Thoracic aorta (tissue), 2 donors: ENCODE results near the gene ABCB1. TPM values are rescaled to one million over a fixed set of nuclear protein-coding genes. Genes with fewer than 3 reads are reported as not detected.

ENCODE experiments used
- ATAC-seq: fragments of 150-250 bp; one replicate; pipeline ENCODE4 v1.8.0; 2017; ENCODE audit warnings: low read depth; ENCODE audit not compliant: insufficient number of reproducible peaks, low FRiP score
- DNase-seq: peaks from one replicate; pipeline ENCODE4 v3.0.0-alpha.2; 2020; ENCODE audit warnings: low spot score
- H3K27ac ChIP-seq, 2 donors: fragments of 200-600 bp; sonication (generic); 1 replicate in 1 of 2; 2 replicates in 1 of 2; pipeline ENCODE4 v1.5.1; 2016; ENCODE audit warnings: mild to moderate bottlenecking in 2 of 2, moderate library complexity in 2 of 2
- H3K27me3 ChIP-seq: fragments of 200-600 bp; sonication (generic); replicated peaks from 2 replicates; pipeline ENCODE4 v1.6.0; 2016; ENCODE audit warnings: mild to moderate bottlenecking; ENCODE audit not compliant: insufficient read depth
- H3K36me3 ChIP-seq: fragments of 200-600 bp; sonication (generic); one replicate; pipeline ENCODE4 v1.5.1; 2016
- H3K4me1 ChIP-seq, 2 donors: fragments of 200-600 bp; sonication (generic); 1 replicate in 1 of 2; 2 replicates in 1 of 2; pipeline versions ENCODE4 v1.5.1 to v1.6.0; 2016; ENCODE audit warnings: low read depth in 2 of 2, mild to moderate bottlenecking in 1 of 2; ENCODE audit not compliant: control insufficient read depth in 1 of 2
- H3K4me3 ChIP-seq: fragments of 200-600 bp; sonication (generic); 2 replicates; pipeline ENCODE4 v1.5.1; 2016; ENCODE audit warnings: mild to moderate bottlenecking
- H3K9me3 ChIP-seq: fragments of 200-600 bp; sonication (generic); 2 replicates; pipeline ENCODE4 v1.5.1; 2016
- CTCF ChIP-seq: fragments of 200-600 bp; sonication (generic); IDR thresholded peaks from one replicate; pipeline ENCODE4 v1.5.1; 2019; ENCODE audit warnings: antibody characterized with exemption
- total RNA-seq, 2 donors: library from RNA; depleted of rRNA; stranded (reverse); fragments of >200 nt; gene quantifications; one replicate each; pipeline versions ENCODE4 v1.1.0 to v1.2.3, GENCODE V29; 2016

ABCB1 gene
- total RNA-seq, 2 donors from 2014 or later: 1.4 to 10.6 TPM

DNA sequence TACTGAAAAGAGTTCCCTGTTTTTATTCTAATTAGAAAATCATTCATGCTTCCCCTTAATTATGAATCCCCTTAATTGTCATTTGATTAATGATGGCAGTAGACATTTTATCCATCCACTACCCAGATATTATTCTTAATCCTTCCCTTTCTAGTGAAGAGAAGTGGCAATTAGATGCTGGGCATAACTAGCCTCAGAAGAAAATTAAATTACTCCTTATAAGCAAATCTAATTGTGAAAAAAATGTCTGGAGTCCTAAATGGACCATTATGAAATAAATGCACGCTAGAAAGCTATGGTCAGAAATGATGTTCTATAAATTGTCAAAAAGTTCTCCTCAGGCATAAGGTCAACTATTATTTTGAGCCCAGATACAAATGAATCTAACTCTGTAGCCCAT, 4.5 kb downstream of the ABCB1 start:
- no peak overlapping the region for H3K4me3 ChIP-seq
- DNase-seq: no peak
- H3K27ac ChIP-seq: no peak overlapping the region
- no peaks in the 10 kb centered on the region for H3K27me3 ChIP-seq
- no peak for TF ChIP-seq CTCF
- no peak for ATAC-seq
- peaks cover 0 to 6% of the 10 kb centered on the region in 2 donors for H3K4me1 ChIP-seq
- no peaks in the 10 kb centered on the region for H3K9me3 ChIP-seq
- H3K36me3 ChIP-seq: no peaks in the 10 kb centered on the region

GRCh38 chr7:87592300-87592699, 8.4 kb downstream of the ABCB1 start:
- Histone ChIP-seq H3K27ac (no peak overlapping the region), H3K27me3 (no peaks in the 10 kb centered on the region), H3K9me3 (no peaks in the 10 kb centered on the region), H3K4me3 (no peak overlapping the region), H3K4me1 (no peaks in the 10 kb centered on the region), H3K36me3 (no peaks in the 10 kb centered on the region)
- no peak for TF ChIP-seq CTCF
- ATAC-seq (no peak), DNase-seq (no peak)

- no peaks in the 10 kb centered on the region for H3K27me3 ChIP-seq
- no peak overlapping the region for H3K27ac ChIP-seq
- no peak for TF ChIP-seq CTCF
- H3K4me1 ChIP-seq: no peaks in the 10 kb centered on the region
- no peak overlapping the region for H3K4me3 ChIP-seq
- ATAC-seq (no peak), DNase-seq (no peak)
- H3K36me3 ChIP-seq: no peaks in the 10 kb centered on the region
- no peaks in the 10 kb centered on the region for H3K9me3 ChIP-seq
These were observed 9.5 kb downstream of the ABCB1 start for GRCh38 chr7:87591211-87591610.

DNA sequence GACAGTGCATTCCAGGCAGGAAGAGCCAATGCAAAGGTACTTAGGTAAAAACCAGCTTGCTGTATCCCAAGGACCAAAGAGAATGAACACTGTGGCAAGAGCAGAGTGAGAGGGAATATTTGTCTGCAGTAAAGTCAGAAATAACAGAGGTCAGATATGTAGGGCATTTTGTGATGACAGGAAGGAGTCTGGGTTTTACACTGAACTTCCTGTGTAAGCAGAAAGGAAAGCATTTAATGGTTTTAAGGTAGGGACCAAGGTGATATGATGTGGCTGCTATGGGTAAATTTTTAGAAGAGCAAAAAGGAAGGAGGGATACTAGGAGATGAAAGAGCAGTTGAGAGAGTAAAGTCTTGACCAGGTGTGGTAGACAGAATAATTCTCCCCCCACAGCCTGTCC, 10.1 kb downstream of the ABCB1 start:
- Histone ChIP-seq H3K27ac (no peak overlapping the region), H3K4me1 (no peaks in the 10 kb centered on the region), H3K9me3 (no peaks in the 10 kb centered on the region), H3K4me3 (no peak overlapping the region), H3K36me3 (no peaks in the 10 kb centered on the region), H3K27me3 (no peaks in the 10 kb centered on the region)
- TF ChIP-seq CTCF: no peak
- no peak for DNase-seq
- ATAC-seq: no peak

GRCh38 chr7:87589631-87590030, 11.1 kb downstream of the ABCB1 start:
- TF ChIP-seq CTCF: no peak
- Histone ChIP-seq H3K4me1 (no peaks in the 10 kb centered on the region), H3K27me3 (no peaks in the 10 kb centered on the region), H3K9me3 (no peaks in the 10 kb centered on the region), H3K36me3 (no peaks in the 10 kb centered on the region), H3K27ac (no peak overlapping the region), H3K4me3 (no peak overlapping the region)
- ATAC-seq: no peak
- no peak for DNase-seq
